Gastrocnemius medialis (tissue), 4 donors: ENCODE data around the gene CLMP.

Experiments
- CTCF ChIP-seq, 5 experiments: fragments of 450-650 bp in 3 of 5; fragments of 200-600 bp in 2 of 5; sonication (generic) in 2 of 5; IDR thresholded peaks in 4 of 5; conservative IDR thresholded peaks in 1 of 5; 1 replicate in 4 of 5; 2 replicates in 1 of 5; pipeline ENCODE4 v1.5.1; 2016 to 2019; ENCODE audit warnings: antibody characterized with exemption in 5 of 5, mild to moderate bottlenecking in 3 of 5, moderate library complexity in 3 of 5
- POLR2A ChIP-seq, 2 donors: fragments of 450-650 bp; IDR thresholded peaks; one replicate each; pipeline ENCODE4 v1.6.1; 2017; ENCODE audit warnings: antibody characterized with exemption in 2 of 2, mild to moderate bottlenecking in 2 of 2, moderate library complexity in 2 of 2

GRCh38 chr11:123241874-123242543 is 47.0 kb upstream of the CLMP start:
- no peak for TF ChIP-seq CTCF (IDR thresholded peaks at IDR 0.05 in 4 of 5, conservative IDR thresholded peaks at IDR 0.05 in 1 of 5)
- TF ChIP-seq POLR2A (IDR thresholded peaks at IDR 0.05), result no peak
